ENCODE data around the gene HMGB1. TPM values are rescaled to one million over a fixed set of nuclear protein-coding genes. Genes with fewer than 3 reads are reported as not detected.

The HMGB1 gene
- polyA plus RNA-seq (2011; rRNA removed): 295 and 353 TPM in 2 replicates
- polyA plus RNA-seq (2012; cell fraction: cytosol; rRNA removed): 149 and 172 TPM in 2 replicates
- polyA plus RNA-seq (2012; cell fraction: nucleus; rRNA removed): 53.3 and 78.4 TPM in 2 replicates
- 613 to 689 TPM (median 641 TPM) in 3 replicates for polyA plus RNA-seq (2017; fragmentation: RNase III; extraction: RNeasy Plus Mini Kit Qiagen cat#74134 plus additional on column Dnase treatment)
- polyA minus RNA-seq (2011; rRNA and poly(A)+ RNA removed): 41.7 and 44.2 TPM in 2 replicates

- ChIA-PET POLR2A (interaction anchor here (1.1 to 2.5 kb wide), 2 partner anchors 55 to 151 kb away, joined by 4 to 17 read pairs; partner anchors contain the start of gene USPL1), CTCF (interaction anchor here (0.6 kb wide), 1 partner anchor 64 kb away, joined by 3 read pairs; no protein-coding TSS in a partner anchor)
- Histone ChIP-seq H3K4me2 (peak within 1 kb of the TSS; percentile 90), H3K27ac (peak within 1 kb of the TSS; percentile 98 to 100), H3K4me1 (peaks cover 24% of the 10 kb centered on the region), H3K9me3 (no peaks in the 10 kb centered on the region), H3K4me3 (peak within 1 kb of the TSS; percentile 100)
- WGBS (ENCODE audit: missing lambda C conversion rate): 0% methylated on average over 17 of the region's 57 CpGs
- ATAC-seq: peak; percentile 97 to 99
- TF ChIP-seq EHF (CRISPR knock-in tag; IDR thresholded peaks at IDR 0.05) (no peak), RARB (CRISPR knock-in tag; IDR thresholded peaks at IDR 0.05) (no peak), HEYL (CRISPR knock-in tag; IDR thresholded peaks at IDR 0.05) (no peak), NFE2L2 (conservative IDR thresholded peaks at IDR 0.05; ENCODE audit: low read length) (no peak), RFX5 (IDR thresholded peaks at IDR 0.05) (peak; percentile 82), HDAC2 (IDR thresholded peaks at IDR 0.05) (peak; percentile 48; the same call in 1 of the 2 replicates), BCL3 (IDR thresholded peaks at IDR 0.05) (peak; percentile 50; the same call in 1 of the 3 replicates), POLR2A (IDR thresholded peaks at IDR 0.05; ENCODE audit: low read length) (peak; percentile 50), PHF8 (IDR thresholded peaks at IDR 0.05; ENCODE audit: borderline replicate concordance, low read depth) (peak; percentile 74; the same call in 1 of the 2 replicates), CBX8 (IDR thresholded peaks at IDR 0.05) (no peak), MAX (IDR thresholded peaks at IDR 0.05) (peak; percentile 55), RNF2 (IDR thresholded peaks at IDR 0.05; ENCODE audit: borderline replicate concordance, low read depth) (no peak), ATOH8 (CRISPR knock-in tag; IDR thresholded peaks at IDR 0.05; ENCODE audit: low read depth) (no peak), SREBF2 (IDR thresholded peaks at IDR 0.05) (no peak), CTCF (IDR thresholded peaks at IDR 0.05) (no peak), JUNB (IDR thresholded peaks at IDR 0.05) (no peak), HOXA7 (CRISPR knock-in tag; IDR thresholded peaks at IDR 0.05) (no peak), KDM5A (IDR thresholded peaks at IDR 0.05) (peak; percentile 75), E2F6 (IDR thresholded peaks at IDR 0.05; ENCODE audit: borderline replicate concordance, low read depth) (peak; percentile 60; the same call in 1 of the 2 replicates), GATA3 (IDR thresholded peaks at IDR 0.05; ENCODE audit: borderline replicate concordance) (no peak), ZC3H11A (IDR thresholded peaks at IDR 0.05) (no peak), FOSB (CRISPR knock-in tag; IDR thresholded peaks at IDR 0.05) (no peak), JUN (IDR thresholded peaks at IDR 0.05) (peak in 1 of 2 experiments; percentile 74; a peak in 1 of 5 replicates), HMGXB4 (CRISPR knock-in tag; IDR thresholded peaks at IDR 0.05; ENCODE audit: borderline replicate concordance) (no peak), TP53 (CRISPR knock-in tag; IDR thresholded peaks at IDR 0.05) (no peak)
- FAIRE-seq: no peak
- DNase-seq (ENCODE audit: low read depth in 1 of 2, low spot score in 1 of 2): peak; percentile 92 to 97
Observed at GRCh38 chr13:30465593-30466357, at the start of gene HMGB1. TSS of gene HMGB1 (minus strand) at chr13:30465936. CDS start at chr13:30463680, 2,256 bp downstream.
